Smooth muscle cell (in vitro differentiated cells): ENCODE results near the gene GATAD1. TPM values are rescaled to one million over a fixed set of nuclear protein-coding genes. Genes with fewer than 3 reads are reported as not detected.

ENCODE experiments used
- DNase-seq: peaks from one replicate; lab custom pipeline; 2025; ENCODE audit not compliant: unreplicated experiment; lab: John Stamatoyannopoulos, UW
- H2AFZ ChIP-seq: fragments of 200-600 bp; sonication (generic); 2 replicates; pipeline ENCODE4 v1.6.0; 2016; ENCODE audit warnings: antibody characterized with exemption, low read depth, mild to moderate bottlenecking
- H3F3A ChIP-seq: fragments of 200-600 bp; sonication (generic); 2 replicates; pipeline ENCODE4 v1.6.0; 2017; ENCODE audit warnings: antibody characterized with exemption, low read depth
- H3K27ac ChIP-seq: fragments of 200-600 bp; sonication (generic); 2 replicates; pipeline ENCODE4 v1.5.1; 2016; ENCODE audit warnings: low read depth, mild to moderate bottlenecking
- H3K27me3 ChIP-seq: fragments of 200-600 bp; sonication (generic); 2 replicates; pipeline ENCODE4 v1.6.1; 2016; ENCODE audit warnings: low read depth, mild to moderate bottlenecking
- H3K36me3 ChIP-seq: fragments of 200-600 bp; sonication (generic); 2 replicates; pipeline ENCODE4 v1.5.1; 2016; ENCODE audit warnings: low read depth
- H3K4me1 ChIP-seq: fragments of 200-600 bp; sonication (generic); 2 replicates; pipeline ENCODE4 v1.5.1; 2016; ENCODE audit warnings: low read depth
- H3K4me2 ChIP-seq: fragments of 200-600 bp; sonication (generic); 2 replicates; pipeline ENCODE4 v1.6.0; 2016; ENCODE audit warnings: mild to moderate bottlenecking
- H3K4me3 ChIP-seq: fragments of 200-600 bp; sonication (generic); 2 replicates; pipeline ENCODE4 v1.5.1; 2016; ENCODE audit warnings: mild to moderate bottlenecking
- H3K79me2 ChIP-seq: fragments of 200-600 bp; sonication (generic); 2 replicates; pipeline ENCODE4 v1.6.0; 2016; ENCODE audit warnings: low read depth, mild to moderate bottlenecking
- H3K9ac ChIP-seq: fragments of 200-600 bp; sonication (generic); 2 replicates; pipeline ENCODE4 v1.6.0; 2016; ENCODE audit warnings: low read depth
- H3K9me3 ChIP-seq: fragments of 200-600 bp; sonication (generic); replicated peaks from 2 replicates; pipeline ENCODE4 v1.5.1; 2016; ENCODE audit warnings: low read depth
- H4K20me1 ChIP-seq: fragments of 200-600 bp; sonication (generic); 2 replicates; pipeline ENCODE4 v1.6.0; 2016; ENCODE audit warnings: low read depth
- CTCF ChIP-seq: fragments of 200-600 bp; sonication (generic); IDR thresholded peaks from 2 replicates; pipeline ENCODE4 v1.5.1; 2017; ENCODE audit warnings: borderline replicate concordance, mild to moderate bottlenecking, antibody characterized with exemption; ENCODE audit not compliant: insufficient read depth, poor library complexity, severe bottlenecking
- WGBS: methylation state at CpG from one replicate; pipeline ENCODE4 v1.1.7; 2016; ENCODE audit warnings: low lambda C conversion rate; 5-methylcytosine and 5-hydroxymethylcytosine counted together
- polyA plus RNA-seq: library from polyadenylated mRNA; unstranded; fragments of >200 nt; fragmentation: Nextera tagmentation; extraction: Ambion mirVana; gene quantifications from 2 replicates; pipeline ENCODE4 v1.2.1, GENCODE V29; 2016
- total RNA-seq: library from RNA; depleted of rRNA; stranded (reverse); fragments of >200 nt; gene quantifications from 2 replicates; pipeline ENCODE4 v1.2.3, GENCODE V29; 2014

GATAD1 gene
- total and polyA plus RNA-seq, 2 experiments from 2014 or later: 20.7 to 21.8 TPM

DNA sequence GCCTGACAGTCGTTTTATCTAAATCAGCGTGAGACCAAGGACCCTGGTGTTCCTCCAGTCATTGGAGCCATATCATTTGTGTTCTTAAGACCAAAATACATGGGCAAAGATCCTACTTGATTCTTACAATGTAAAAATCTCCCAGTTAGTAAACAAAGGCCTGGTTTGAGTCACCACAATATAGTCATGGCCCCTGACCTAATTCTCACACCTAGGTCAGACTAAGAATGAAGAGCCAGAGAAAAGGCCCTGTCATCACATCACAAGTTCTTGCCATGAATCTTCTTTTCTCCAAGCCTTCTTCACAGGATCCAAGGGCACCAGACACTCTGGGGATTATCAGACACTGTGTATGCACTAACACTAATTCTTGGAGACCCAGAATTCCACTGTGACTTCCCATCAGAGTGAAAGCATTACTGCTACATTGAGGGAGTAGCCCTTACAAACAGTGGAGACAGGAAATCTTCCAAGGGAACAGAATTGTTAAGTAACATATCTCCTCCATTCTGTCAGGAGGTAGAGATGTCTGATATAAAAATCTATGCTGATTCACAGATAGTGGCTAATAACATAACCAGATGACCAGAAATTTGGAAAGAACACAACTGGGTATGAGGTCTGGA lies 38.1 kb downstream of the GATAD1 start:
- Histone ChIP-seq H3K4me2 (no peak overlapping the region), H2AFZ (no peak overlapping the region), H3K9ac (no peak overlapping the region), H3K79me2 (no peaks in the 10 kb centered on the region), H3K27me3 (no peaks in the 10 kb centered on the region), H3F3A (no peaks in the 10 kb centered on the region), H3K4me3 (no peak overlapping the region), H3K9me3 (no peaks in the 10 kb centered on the region), H4K20me1 (no peaks in the 10 kb centered on the region), H3K36me3 (peaks cover 7% of the 10 kb centered on the region), H3K27ac (no peak overlapping the region), H3K4me1 (no peaks in the 10 kb centered on the region)
- WGBS: 89% methylated on average over 2 of the region's 2 CpGs
- no peak for TF ChIP-seq CTCF
- DNase-seq: no peak

GRCh38 chr7:92485974-92486373 lies 38.7 kb downstream of the GATAD1 start:
- H2AFZ ChIP-seq: no peak overlapping the region
- H3K4me3 ChIP-seq: no peak overlapping the region
- no peak for DNase-seq
- no peak overlapping the region for H3K4me2 ChIP-seq
- H3K9me3 ChIP-seq: no peaks in the 10 kb centered on the region
- H3K4me1 ChIP-seq: no peaks in the 10 kb centered on the region
- WGBS: 96% methylated on average over 2 of the region's 2 CpGs
- H3K36me3 ChIP-seq: peaks cover 7% of the 10 kb centered on the region
- H4K20me1 ChIP-seq: no peaks in the 10 kb centered on the region
- H3K79me2 ChIP-seq: no peaks in the 10 kb centered on the region
- H3K9ac ChIP-seq: no peak overlapping the region
- H3K27ac ChIP-seq: no peak overlapping the region
- H3F3A ChIP-seq: no peaks in the 10 kb centered on the region
- no peaks in the 10 kb centered on the region for H3K27me3 ChIP-seq
- TF ChIP-seq CTCF: no peak

DNA sequence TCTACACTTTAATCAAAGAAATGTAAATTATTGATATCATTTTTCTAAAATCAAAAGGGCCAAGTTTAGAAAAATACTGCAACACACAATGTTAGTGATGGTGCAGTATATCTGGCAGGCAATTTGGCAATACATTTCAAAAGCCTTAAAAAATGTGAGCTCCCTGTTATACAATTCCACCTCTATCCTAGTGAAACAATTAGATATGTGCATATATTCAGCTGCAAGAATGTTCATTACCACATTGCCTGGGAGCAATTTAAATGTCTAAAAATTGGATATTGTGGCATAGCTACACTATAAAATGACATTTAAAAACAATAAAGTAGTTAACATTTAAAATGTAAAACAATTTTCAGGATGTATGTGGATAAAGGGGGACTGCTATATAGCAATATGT lies 40.5 kb downstream of the GATAD1 start:
- no peak overlapping the region for H3K4me2 ChIP-seq
- no peaks in the 10 kb centered on the region for H3K79me2 ChIP-seq
- no peaks in the 10 kb centered on the region for H4K20me1 ChIP-seq
- no peaks in the 10 kb centered on the region for H3K9me3 ChIP-seq
- no peaks in the 10 kb centered on the region for H3K27me3 ChIP-seq
- H2AFZ ChIP-seq: no peak overlapping the region
- no peaks in the 10 kb centered on the region for H3F3A ChIP-seq
- H3K9ac ChIP-seq: no peak overlapping the region
- no peaks in the 10 kb centered on the region for H3K4me1 ChIP-seq
- no peak overlapping the region for H3K27ac ChIP-seq
- peaks cover 7% of the 10 kb centered on the region for H3K36me3 ChIP-seq
- no peak for TF ChIP-seq CTCF
- no peak for DNase-seq
- H3K4me3 ChIP-seq: no peak overlapping the region

GRCh38 chr7:92489634-92490033 lies 42.4 kb downstream of the GATAD1 start:
- no peak for TF ChIP-seq CTCF
- WGBS: 98% methylated on average over 1 of the region's 1 CpG
- Histone ChIP-seq H3K4me2 (no peak overlapping the region), H3K36me3 (peaks cover 7% of the 10 kb centered on the region), H3K79me2 (no peaks in the 10 kb centered on the region), H3K27me3 (no peaks in the 10 kb centered on the region), H3K4me3 (no peak overlapping the region), H3K9ac (no peak overlapping the region), H3K9me3 (no peaks in the 10 kb centered on the region), H4K20me1 (no peaks in the 10 kb centered on the region), H3F3A (no peaks in the 10 kb centered on the region), H3K27ac (no peak overlapping the region), H2AFZ (no peak overlapping the region), H3K4me1 (no peaks in the 10 kb centered on the region)
- DNase-seq: no peak
